Activated CD8-positive, alpha-beta memory T cell treated with anti-CD3 and anti-CD28 coated beads for 48 hours (primary cell): ENCODE data around the gene SLC23A2.
"Not testable (repeated sequence)": the region's sequence is repeated elsewhere in the genome, so short reads cannot be mapped to it uniquely, and the experiment has no call there.

Experiments used
- DNase-seq, 3 experiments: peaks; one replicate each; pipeline ENCODE4 v3.0.0-alpha.2; 2020; ENCODE audit warnings: low read depth in 2 of 3, low spot score in 2 of 3

Gene SLC23A2

GRCh38 chr20:4880051-4880450 is 121.3 kb downstream of the SLC23A2 start:
- DNase-seq, result no peak

- DNase-seq, result not testable (repeated sequence)
Measured at GRCh38 chr20:4878099-4878498, 123.2 kb downstream of the SLC23A2 start.

- DNase-seq, result no peak
Measured at GRCh38 chr20:4876731-4877130, 124.6 kb downstream of the SLC23A2 start.

GRCh38 chr20:4876301-4876700 is 125.0 kb downstream of the SLC23A2 start:
- no peak for DNase-seq

GRCh38 chr20:4875578-4876067 is 125.7 kb downstream of the SLC23A2 start:
- DNase-seq, result no peak

GRCh38 chr20:4873396-4873795 is 127.9 kb downstream of the SLC23A2 start:
- DNase-seq, result no peak

- no peak for DNase-seq
Measured at GRCh38 chr20:4871486-4871885, 129.8 kb downstream of the SLC23A2 start.

- no peak for DNase-seq
Measured at GRCh38 chr20:4870906-4871305, 130.4 kb downstream of the SLC23A2 start.

GRCh38 chr20:4869290-4870193 is 131.8 kb downstream of the SLC23A2 start:
- no peak for DNase-seq

- no peak for DNase-seq
Measured at GRCh38 chr20:4867051-4867450, 134.3 kb downstream of the SLC23A2 start.

- DNase-seq, result no peak
Measured at GRCh38 chr20:4866429-4866828, 134.9 kb downstream of the SLC23A2 start.

- DNase-seq, result no peak
Measured at GRCh38 chr20:4864311-4864752, 137.0 kb downstream of the SLC23A2 start.

- DNase-seq, result no peak
Measured at GRCh38 chr20:4862661-4863060, 138.6 kb downstream of the SLC23A2 start.

- no peak for DNase-seq
Measured at GRCh38 chr20:4861961-4862360, 139.3 kb downstream of the SLC23A2 start.

- DNase-seq, result no peak
Measured at GRCh38 chr20:4858000-4858399, 143.3 kb downstream of the SLC23A2 start.

- no peak for DNase-seq
Measured at GRCh38 chr20:4856022-4856755, 145.1 kb downstream of the SLC23A2 start.

- DNase-seq, result no peak
Measured at GRCh38 chr20:4855555-4855954, 145.8 kb downstream of the SLC23A2 start.

GRCh38 chr20:4855097-4855496 is 146.2 kb downstream of the SLC23A2 start:
- DNase-seq, result no peak

- no peak for DNase-seq
Measured at GRCh38 chr20:4854561-4854901, 146.8 kb downstream of the SLC23A2 start.

- DNase-seq, result no peak
Measured at GRCh38 chr20:4853757-4854560, 147.4 kb downstream of the SLC23A2 start.

GRCh38 chr20:4853004-4853403 is 148.3 kb downstream of the SLC23A2 start:
- DNase-seq, result no peak
